ENCODE measurements around the gene GRIA1.

Gene GRIA1

DNA sequence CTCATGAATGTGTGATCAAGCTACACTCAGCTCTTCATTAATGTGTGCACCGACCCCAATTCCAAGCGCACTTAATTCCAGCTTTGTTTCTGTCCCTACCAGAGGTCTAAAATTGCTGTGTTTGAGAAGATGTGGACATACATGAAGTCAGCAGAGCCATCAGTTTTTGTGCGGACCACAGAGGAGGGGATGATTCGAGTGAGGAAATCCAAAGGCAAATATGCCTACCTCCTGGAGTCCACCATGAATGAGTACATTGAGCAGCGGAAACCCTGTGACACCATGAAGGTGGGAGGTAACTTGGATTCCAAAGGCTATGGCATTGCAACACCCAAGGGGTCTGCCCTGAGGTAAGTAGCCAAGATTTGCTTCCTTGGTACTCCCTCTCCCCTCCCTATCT is 279.6 kb downstream of the GRIA1 start:
- in situ Hi-C loops (cut with MboI; ENCODE audit: low sequenced_read_pairs), result no loop called here

DNA sequence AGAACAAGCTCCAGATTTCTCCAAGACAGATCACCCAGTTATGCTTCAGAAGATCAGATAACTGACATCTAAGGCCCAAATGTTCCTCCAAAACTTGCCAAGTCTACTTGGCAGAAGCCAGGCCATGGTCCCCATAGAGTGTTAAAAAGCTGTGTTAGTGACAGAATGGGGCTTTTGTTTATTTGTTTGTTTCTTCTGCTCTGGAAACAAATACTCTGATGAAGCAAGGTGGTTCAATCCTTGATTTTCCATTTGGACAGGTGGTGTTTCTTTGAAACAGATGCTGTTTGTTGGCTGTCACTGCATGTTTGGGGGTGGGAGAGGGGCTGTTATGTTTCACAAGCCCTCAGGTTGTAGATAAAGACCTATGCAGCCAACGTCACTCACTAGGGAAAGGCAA is 284.2 kb downstream of the GRIA1 start:
- in situ Hi-C loops (cut with MboI; ENCODE audit: low sequenced_read_pairs), result no loop called here

DNA sequence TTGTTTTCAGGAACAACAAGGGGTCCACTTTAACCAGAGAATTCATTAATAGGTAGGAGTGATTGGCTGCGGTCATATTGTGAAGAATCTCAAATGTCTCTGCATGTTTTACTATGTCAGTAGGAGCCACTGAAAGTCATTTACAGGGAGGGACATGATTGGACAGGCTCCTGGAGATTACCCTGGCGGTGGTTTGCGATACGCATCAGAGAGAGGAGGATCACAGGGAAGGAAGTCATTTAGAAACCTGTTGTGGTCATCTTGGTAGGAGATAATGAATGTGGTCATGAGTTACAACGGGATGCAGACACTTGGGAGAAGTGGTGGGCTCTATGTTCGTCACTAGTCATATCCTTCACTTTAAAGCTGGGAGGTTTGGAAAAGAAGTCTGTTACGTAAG is 285.5 kb downstream of the GRIA1 start:
- in situ Hi-C loops (cut with MboI; ENCODE audit: low sequenced_read_pairs), result no loop called here

DNA sequence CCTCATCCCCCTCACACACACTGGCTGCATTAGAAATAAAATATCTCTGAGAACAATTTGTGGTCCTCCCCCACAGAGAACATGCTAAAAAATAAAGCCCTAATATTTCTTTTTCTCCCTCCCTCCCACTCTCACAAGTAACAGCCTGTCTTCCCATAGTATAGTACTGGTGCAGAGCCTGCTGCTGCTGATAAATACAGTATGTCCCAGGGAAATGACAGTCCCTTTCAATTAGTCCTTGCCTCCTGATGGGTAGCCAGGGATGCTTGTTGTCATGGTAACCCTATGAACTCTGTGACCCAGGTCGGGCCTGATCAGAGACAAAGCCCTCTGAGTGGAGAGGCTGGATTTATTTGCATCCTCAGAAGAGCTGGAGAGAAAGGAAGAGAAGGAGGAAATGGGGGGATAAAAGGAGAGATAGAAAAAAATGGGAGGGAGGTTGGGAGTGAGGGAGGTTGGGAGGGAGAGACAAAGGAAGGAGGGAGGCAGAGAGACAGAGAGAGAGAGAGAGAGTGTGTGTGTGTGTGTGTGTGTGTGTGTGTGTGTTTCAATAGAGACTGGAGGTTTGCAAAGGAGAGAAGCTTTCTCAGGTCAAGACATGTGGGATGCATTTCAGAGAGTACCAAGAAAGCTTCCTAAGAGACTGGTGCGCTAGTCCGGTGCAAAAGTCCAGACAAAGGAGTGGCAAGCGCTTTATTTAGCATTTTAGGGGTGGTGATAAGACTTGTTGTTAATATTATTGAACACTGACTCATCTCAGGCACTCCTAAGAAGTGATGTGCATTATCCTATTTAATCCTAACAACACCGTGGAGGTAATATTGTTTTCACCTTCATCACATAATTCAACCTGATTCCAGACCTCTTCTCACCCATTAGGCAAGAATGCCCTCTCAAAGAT is 287.5 kb downstream of the GRIA1 start:
- in situ Hi-C loops (cut with MboI; ENCODE audit: low sequenced_read_pairs), result no loop called here

DNA sequence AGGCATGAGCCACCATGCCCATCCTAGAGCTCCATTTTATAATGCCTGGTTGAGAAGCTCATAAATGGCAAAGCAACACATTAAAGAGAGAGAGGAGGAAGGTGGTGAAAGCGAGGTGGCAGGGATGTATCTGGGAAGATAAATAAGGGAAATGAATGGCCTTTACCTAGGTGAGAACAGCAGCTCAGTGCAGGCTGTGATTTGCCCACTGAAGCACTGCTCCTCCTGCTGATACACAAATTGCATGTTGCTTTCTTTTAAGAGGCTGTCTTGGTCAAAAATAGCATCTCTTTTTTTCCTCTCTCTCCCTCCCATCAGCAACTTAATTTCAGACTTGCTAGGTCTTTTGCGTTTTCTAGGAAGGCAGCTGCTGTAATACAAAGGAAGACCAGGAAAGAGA is 289.4 kb downstream of the GRIA1 start:
- in situ Hi-C loops (cut with MboI; ENCODE audit: low sequenced_read_pairs), result no loop called here

DNA sequence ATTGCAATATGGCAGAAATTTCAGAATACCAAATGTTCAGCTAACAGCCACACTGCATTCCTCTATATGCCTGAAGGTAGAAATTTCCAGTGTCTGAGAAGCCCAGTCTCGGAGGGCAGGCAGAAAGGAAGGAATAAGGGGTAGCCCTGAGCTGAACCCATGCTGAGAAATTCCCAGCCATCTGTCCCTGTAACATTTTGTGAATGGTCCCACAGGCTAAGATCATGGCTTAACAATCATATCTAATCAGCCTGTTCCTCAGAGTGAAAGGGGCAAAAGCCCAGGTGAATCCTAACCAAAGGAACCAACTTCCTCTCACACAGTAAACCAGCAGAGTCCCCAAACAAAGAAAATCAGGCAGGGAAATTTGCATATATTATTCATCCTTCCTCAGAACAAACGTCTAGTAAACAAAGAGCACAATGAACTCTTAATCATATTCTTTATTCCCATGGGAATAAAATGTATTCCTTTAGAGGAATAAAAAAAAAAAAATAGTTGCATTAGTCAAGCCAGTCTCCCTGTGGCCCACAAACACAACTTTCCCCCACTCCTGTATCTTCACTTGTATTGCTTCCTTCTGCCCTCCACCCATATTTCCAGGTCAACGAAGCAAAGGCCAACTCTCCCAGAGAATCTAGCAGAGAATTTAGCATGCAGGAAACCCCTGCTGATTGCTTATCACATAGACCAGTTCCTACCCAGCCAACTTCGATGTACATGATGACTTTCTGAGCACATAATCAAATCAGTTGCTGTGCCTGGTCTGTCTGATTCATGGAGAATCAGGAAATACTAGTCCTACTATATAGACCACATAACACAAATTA is 290.6 kb downstream of the GRIA1 start:
- in situ Hi-C loops (cut with MboI; ENCODE audit: low sequenced_read_pairs), result no loop called here

DNA sequence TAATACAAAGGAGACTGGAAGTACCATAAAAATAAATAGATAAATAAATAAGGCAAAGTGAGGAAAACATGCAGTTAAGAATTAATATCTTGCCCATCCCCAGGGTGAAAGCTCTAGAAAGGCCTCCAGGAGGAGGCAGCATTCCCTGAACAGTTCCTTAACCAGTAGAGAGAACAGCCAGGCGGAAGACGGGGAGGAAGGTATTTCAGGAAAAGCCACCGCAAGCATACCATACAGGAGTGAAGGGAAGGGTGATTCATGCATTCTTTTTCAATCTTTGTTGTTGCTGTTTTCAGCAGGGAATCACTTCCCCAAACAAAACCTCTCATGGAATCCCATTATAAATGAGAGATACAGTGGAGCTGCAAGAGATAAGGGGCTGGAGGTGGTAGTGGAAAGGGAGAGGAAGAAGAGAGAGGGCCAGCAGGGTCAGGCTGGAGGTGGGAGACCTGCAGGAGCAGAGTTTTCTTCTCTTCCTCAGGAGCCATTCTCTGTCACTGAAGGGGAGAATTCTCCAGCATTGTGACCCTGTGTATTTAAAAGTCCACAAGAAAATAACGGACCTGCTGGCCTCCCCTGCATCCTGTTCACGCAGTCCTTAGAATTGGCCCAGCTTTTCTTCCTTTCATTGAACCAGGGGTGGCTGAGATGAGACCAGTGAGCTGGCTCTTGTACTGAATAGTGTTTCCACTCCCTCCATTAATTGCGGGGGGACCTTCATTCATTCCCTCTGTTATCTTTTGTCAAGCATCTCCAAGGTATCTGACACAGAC is 292.3 kb downstream of the GRIA1 start:
- in situ Hi-C loops (cut with MboI; ENCODE audit: low sequenced_read_pairs), result no loop called here

DNA sequence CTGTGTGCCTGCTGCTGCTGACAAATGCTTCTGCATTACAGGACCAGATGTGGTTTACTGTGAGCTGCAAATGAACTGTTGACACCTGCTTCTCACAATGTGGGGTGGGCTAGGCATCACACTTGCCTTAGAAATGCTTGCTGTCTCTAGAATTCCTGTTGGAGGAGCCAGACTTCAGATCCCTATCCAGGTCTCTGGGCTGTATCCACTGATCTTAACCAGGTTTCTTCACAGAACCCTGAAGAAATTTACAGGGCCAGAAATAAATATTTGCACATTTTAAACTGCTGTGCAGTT is 292.8 kb downstream of the GRIA1 start:
- in situ Hi-C loops (cut with MboI; ENCODE audit: low sequenced_read_pairs), result no loop called here

DNA sequence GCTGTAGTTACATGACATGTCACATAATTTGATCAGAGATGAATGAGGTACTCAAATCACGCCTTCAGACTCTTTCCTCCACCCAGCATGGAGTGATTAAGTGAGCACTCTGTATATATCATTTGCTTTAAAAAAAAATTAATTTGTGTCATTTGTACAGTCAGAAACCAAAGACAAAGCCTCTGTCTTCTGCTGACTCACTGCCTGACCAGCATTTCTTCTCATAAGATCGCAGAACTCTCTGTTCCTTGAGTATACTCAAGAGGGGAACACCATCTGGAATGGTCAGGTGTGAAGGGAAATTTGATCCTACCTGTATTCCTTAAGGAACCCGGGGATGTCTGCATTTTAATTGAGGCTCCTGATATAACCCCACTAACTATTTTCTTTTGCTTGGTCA is 293.8 kb downstream of the GRIA1 start:
- in situ Hi-C loops (cut with MboI; ENCODE audit: low sequenced_read_pairs), result no loop called here

DNA sequence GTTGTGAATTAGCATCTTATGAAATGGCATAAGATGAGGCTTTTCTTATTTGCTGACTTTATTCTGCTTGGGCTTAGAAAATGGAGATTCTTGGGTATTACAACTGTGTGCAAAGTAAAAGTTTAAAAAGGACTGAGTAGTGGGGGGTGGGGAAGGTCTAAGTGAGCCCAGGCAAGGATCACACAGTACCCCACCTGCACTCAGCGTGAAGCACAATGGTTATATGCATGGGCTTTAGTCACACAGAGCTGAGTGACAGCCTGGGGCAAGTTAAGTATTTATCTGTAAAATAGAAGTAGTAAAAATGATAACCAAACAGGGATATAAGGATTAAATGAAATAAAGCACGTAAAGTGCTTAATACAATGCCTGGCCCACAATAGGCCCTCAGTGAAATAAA is 300.9 kb downstream of the GRIA1 start:
- in situ Hi-C loops (cut with MboI; ENCODE audit: low sequenced_read_pairs), result no loop called here

DNA sequence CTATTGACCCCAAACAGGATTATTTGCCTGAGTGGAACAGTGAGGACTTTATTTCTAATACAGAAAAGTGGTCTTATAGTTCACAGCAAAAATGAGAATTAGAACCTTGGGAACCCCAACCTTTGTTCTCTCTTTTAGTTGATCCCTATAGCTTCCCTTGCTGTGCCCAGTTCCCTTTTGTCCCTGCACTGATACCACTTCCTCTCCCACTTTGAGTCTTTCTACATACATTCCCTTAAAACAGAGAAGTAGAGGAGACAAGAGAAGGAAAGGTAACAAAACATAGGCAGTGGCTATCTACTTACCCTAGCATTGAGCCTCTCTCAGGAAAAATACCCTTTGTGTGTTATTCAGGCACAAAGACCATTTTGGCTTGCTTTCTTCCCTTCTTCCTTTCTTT is 301.8 kb downstream of the GRIA1 start:
- in situ Hi-C loops (cut with MboI; ENCODE audit: low sequenced_read_pairs), result no loop called here

DNA sequence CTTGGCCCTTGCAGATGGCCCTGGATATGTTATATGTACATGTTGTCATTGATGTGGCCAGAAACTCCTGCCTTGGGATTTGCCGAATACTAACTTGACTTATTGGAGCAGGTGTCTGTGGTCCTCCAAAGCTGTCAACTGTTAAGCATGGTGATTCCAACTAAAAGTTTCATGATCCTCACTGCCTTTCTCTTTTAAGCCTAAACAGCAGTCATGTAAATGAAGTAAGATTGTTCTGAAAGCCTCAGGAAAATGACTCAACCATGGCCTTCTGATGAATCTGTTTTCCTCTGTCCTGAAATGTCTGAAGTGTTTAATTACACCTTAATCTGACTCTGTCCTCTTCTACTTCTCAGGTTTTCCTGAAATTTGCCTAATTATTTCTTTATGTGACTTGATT is 303.2 kb downstream of the GRIA1 start:
- in situ Hi-C loops (cut with MboI; ENCODE audit: low sequenced_read_pairs), result no loop called here

DNA sequence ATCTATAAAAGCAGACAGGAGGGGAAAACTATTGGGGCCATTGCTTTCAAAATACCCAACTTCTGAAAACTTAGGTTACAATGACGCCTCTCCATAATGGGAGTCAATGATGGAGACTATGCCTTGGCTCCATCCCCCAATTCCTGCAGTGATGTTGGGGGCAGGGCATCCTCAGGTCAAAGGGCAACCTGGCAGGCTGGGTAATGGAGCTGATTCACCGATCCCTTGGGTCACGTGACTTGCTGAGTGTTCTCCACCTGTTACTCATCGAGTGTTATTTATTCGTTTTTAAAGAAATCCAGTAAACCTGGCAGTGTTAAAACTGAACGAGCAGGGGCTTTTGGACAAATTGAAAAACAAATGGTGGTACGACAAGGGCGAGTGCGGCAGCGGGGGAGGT is 303.9 kb downstream of the GRIA1 start:
- in situ Hi-C loops (cut with MboI; ENCODE audit: low sequenced_read_pairs), result no loop called here

DNA sequence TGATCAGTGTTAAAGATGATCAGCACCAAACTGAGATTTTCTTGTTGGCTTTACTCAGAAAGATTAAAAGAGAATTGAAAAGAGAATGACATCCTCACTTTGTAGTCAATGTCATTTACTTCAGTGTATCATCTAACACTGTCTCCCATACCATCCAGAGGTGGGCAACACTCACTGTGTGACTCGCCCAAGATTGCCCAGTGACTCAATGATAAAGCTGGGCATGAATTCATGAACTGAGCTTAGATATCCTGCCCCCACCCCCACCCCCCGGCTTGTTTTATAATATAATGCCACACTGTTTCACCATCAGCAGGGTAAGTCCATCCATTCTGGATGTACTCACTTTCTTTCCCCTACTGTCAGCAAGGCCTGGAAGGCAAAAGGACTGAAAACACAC is 306.1 kb downstream of the GRIA1 start:
- in situ Hi-C loops (cut with MboI; ENCODE audit: low sequenced_read_pairs), result no loop called here

DNA sequence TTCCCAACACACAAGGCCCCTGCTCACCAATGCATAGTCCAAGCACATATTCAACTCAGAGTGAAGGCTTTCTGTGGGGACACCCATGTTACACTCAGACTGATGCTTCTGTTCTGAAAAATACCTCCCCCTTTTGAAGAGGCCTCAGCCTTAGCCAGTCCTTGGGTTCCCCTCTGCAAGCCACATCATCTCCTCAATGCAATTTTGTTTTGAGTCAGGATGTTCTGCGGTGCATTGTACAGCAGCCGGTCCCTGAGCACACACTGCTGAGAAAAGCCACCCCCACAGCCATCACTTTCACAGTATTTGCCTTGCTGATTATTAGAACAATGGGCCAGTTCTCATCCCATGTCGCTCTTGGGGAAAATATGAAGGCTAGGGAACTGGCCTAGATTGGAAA is 307.0 kb downstream of the GRIA1 start:
- in situ Hi-C loops (cut with MboI; ENCODE audit: low sequenced_read_pairs), result no loop called here

DNA sequence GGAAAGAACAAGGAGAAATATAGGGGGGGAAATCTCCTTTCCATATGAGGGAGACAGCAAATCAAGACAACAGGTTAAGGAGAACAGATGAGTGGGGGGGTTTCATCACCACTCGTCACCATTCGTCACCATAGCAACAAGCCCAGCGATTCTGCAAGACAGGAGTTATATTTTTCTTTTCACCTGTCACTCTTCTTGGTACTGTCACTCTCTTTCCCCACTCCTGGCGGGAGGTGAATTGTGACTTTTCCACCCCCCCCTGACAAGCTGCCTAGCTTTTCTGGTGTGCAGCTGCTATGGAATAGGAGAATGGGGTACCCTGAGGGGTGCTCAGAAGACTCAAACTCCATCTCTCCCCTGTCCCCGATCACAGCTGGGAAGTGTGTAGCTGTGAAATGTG is 308.4 kb downstream of the GRIA1 start:
- in situ Hi-C loops (cut with MboI; ENCODE audit: low sequenced_read_pairs), result no loop called here

DNA sequence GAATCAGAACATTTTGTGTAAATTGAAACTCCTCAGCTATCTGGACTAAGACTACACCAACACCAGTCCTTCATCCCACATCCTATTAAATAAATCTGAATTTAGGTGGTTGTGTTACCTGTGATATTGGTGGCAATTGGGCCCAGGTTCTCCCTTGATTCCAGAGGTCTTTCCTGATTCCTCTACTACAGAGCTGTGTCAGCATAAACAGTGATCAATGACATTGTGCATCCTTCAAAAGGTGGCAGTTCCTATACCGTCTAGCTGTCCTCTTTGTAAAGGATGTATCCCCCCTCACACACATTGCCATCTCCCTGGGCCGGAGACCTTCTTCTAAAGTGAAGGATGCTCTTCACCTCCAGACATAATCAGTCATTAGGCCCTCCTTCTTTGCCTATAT is 309.0 kb downstream of the GRIA1 start:
- in situ Hi-C loops (cut with MboI; ENCODE audit: low sequenced_read_pairs), result no loop called here

DNA sequence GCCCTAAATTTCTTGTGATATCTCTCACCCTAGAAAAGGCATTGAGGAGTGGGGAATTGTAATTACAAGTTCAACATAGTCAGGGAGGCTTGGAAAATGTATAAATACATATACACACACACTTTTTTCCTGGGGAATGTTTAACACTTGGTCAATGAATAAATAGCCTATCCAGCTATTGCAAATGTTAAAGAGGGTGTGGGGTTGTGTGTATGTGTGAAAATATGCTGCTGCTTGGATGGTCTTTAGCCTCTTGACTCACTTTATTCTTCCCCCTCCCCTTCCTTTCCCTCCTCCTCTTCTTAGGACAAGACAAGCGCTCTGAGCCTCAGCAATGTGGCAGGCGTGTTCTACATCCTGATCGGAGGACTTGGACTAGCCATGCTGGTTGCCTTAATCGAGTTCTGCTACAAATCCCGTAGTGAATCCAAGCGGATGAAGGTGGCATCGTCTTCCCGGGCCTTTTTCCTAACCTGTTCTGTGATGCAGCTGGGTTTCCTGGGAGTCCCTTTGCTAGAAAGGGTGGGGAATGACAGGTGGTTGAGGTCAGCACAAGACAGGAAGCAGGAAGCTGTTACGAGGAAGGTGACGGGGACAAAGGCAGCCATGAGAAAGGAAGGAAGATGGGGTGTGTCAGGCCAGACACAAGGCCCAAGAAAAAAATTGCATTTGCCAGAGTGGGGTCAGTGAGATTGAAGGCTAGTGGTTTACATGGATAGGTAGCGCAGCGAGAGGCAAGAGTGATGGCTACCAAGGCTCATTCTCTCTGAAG is 311.8 kb downstream of the GRIA1 start:
- in situ Hi-C loops (cut with MboI; ENCODE audit: low sequenced_read_pairs), result no loop called here

DNA sequence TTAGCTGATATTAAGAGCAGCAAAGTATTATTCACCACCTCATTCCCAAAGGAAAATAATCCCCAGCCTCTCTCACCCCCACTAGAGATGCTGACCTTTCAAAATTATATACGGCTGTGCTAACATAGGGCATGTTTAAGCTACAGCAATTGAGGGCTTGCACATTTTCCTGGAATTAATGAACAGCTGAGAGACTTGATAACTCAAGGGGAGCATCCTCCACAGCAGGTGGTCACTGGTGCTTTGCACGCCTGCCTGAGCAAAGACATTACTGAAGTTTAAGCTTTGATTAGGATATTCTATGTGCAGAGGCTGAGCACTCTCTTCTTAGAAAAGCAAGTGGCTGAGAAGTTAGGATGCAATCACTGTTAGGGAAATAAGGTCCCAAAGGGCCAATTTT is 317.3 kb downstream of the GRIA1 start:
- in situ Hi-C loops (cut with MboI; ENCODE audit: low sequenced_read_pairs), result no loop called here

DNA sequence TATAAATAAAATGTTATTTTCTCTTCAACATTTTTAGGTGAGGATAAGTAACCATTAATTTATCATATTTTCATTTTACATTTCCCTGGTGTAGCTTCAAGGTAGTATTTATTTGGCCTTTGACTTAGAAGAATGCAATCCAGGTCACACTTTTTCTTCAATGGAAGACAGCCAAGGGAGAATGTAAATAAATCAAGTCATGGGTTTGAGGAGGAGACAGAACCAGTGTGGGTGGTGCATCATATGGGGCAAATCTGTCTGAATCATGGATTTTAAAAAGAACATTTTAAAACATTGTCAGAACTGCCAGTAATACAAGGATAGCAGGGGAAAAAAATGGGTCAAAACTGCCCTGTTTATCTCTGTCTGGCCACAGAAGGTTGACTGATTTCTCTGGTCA is 318.7 kb downstream of the GRIA1 start:
- in situ Hi-C loops (cut with MboI; ENCODE audit: low sequenced_read_pairs), result no loop called here

DNA sequence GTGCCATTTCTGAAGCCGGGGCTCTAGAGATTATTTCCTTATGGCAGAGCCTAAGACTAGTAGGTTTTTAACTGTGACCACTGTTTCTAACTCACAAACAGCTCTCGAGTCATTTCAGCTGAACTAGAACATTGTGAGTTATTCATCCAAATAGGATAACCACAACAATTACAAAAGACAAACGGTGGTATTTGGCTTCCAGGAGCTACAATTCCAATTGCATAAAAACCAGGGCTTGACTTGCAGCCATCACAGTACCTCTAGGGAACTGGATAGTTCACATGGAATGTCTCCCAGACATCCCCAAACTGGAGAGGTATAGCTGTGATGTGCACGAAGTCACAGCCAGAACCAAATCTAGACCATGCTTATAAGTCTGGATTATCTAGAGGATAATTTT is 323.4 kb downstream of the GRIA1 start:
- in situ Hi-C loops (cut with MboI; ENCODE audit: low sequenced_read_pairs), result no loop called here
